ENCODE data around the gene ZNF397.

GRCh38 chr18:35231052-35231451, 9.8 kb upstream of the ZNF397 start:
- TF ChIP-seq CTCF (conservative IDR thresholded peaks at IDR 0.05; ENCODE audit: low read length) (peak; percentile 88), EZH2phosphoT487 (IDR thresholded peaks at IDR 0.05; ENCODE audit: borderline replicate concordance) (no peak)

All from Loucy (cell line).